Activated naive CD8-positive, alpha-beta T cell treated with anti-CD3 and anti-CD28 coated beads, Interleukin-2, amount 10 ng/mL, durations not matched to agents 7 days and 5 days (primary cell): ENCODE results near the gene ZNF597. TPM values are rescaled to one million over a fixed set of nuclear protein-coding genes. Genes with fewer than 3 reads are reported as not detected.
"Not testable (repeated sequence)": the region's sequence is repeated elsewhere in the genome, so short reads cannot be mapped to it uniquely, and the experiment has no call there.

ENCODE experiments used
- ATAC-seq: fragments of 150-1000 bp; cut with Tn5 transposase; one replicate; pipeline ENCODE4 v1.10.0; 2021; ENCODE audit warnings: low read depth, moderate library complexity
- POLR2A ChIA-PET: fragments of 350-600 bp; sonication (Branson Sonifier 250); formaldehyde crosslinking; loops from one replicate; lab custom pipeline; 2021; ENCODE audit warnings: antibody characterized with exemption; lab: Charles Lee
- DNase-seq: peaks from one replicate; pipeline ENCODE4 v3.0.0; 2021
- H3K27ac Mint-ChIP-seq: one replicate; pipeline ENCODE4 v1.8.0; 2022; ENCODE audit warnings: mild to moderate bottlenecking, mixed read lengths
- H3K27me3 Mint-ChIP-seq: one replicate; pipeline ENCODE4 v1.8.0; 2022; ENCODE audit warnings: mild to moderate bottlenecking, moderate library complexity, mixed read lengths
- H3K36me3 Mint-ChIP-seq: one replicate; pipeline ENCODE4 v1.8.0; 2021; ENCODE audit warnings: mild to moderate bottlenecking, mixed read lengths
- H3K4me1 Mint-ChIP-seq: one replicate; pipeline ENCODE4 v1.8.0; 2021; ENCODE audit warnings: mixed read lengths
- H3K4me3 Mint-ChIP-seq: one replicate; pipeline ENCODE4 v1.8.0; 2022; ENCODE audit warnings: mild to moderate bottlenecking, moderate library complexity, mixed read lengths
- H3K9me3 Mint-ChIP-seq: one replicate; pipeline ENCODE4 v1.8.0; 2021; ENCODE audit warnings: mixed read lengths
- total RNA-seq, 2 experiments: library from RNA; stranded (reverse); gene quantifications; one replicate each; pipeline ENCODE4 v1.2.3, GENCODE V29; 2021

The ZNF597 gene
- total RNA-seq, 2 experiments from 2014 or later = 3.6 to 4.2 TPM

- ATAC-seq = no peak
Observed at GRCh38 chr16:3481696-3482658, 38.7 kb upstream of the ZNF597 start.

GRCh38 chr16:3480901-3481695 is 37.8 kb upstream of the ZNF597 start:
- peaks cover 9% of the 10 kb centered on the region for H3K36me3 Mint-ChIP-seq
- no peaks in the 10 kb centered on the region for H3K27me3 Mint-ChIP-seq
- ATAC-seq (no peak), DNase-seq (no peak)
- POLR2A ChIA-PET = no interaction called here
- H3K4me1 Mint-ChIP-seq = no peaks in the 10 kb centered on the region
- no peak overlapping the region for H3K4me3 Mint-ChIP-seq
- H3K27ac Mint-ChIP-seq = no peak overlapping the region
- no peaks in the 10 kb centered on the region for H3K9me3 Mint-ChIP-seq

More at GRCh38 chr16:3481696-3482658, 38.7 kb upstream of the ZNF597 start:
- no peaks in the 10 kb centered on the region for H3K27me3 Mint-ChIP-seq
- H3K9me3 Mint-ChIP-seq = no peaks in the 10 kb centered on the region
- H3K27ac Mint-ChIP-seq = peak overlapping the region; percentile 16
- DNase-seq = no peak
- no peaks in the 10 kb centered on the region for H3K4me1 Mint-ChIP-seq
- POLR2A ChIA-PET = no interaction called here
- no peak overlapping the region for H3K4me3 Mint-ChIP-seq
- peaks cover 9% of the 10 kb centered on the region for H3K36me3 Mint-ChIP-seq

- POLR2A ChIA-PET = no interaction called here
- DNase-seq = no peak
- no peak overlapping the region for H3K27ac Mint-ChIP-seq
Observed at GRCh38 chr16:3479654-3480216, 36.4 kb upstream of the ZNF597 start.

GRCh38 chr16:3478242-3478925 is 35.1 kb upstream of the ZNF597 start:
- ATAC-seq = no peak
- Mint-ChIP-seq H3K4me1 (peaks cover 1% of the 10 kb centered on the region), H3K4me3 (no peak overlapping the region), H3K36me3 (peaks cover 9% of the 10 kb centered on the region), H3K9me3 (no peaks in the 10 kb centered on the region), H3K27me3 (no peaks in the 10 kb centered on the region), H3K27ac (no peak overlapping the region)
- DNase-seq = no peak
- POLR2A ChIA-PET = no interaction called here

More at GRCh38 chr16:3479654-3480216, 36.4 kb upstream of the ZNF597 start:
- no peaks in the 10 kb centered on the region for H3K27me3 Mint-ChIP-seq
- peaks cover 9% of the 10 kb centered on the region for H3K36me3 Mint-ChIP-seq
- H3K9me3 Mint-ChIP-seq = no peaks in the 10 kb centered on the region
- no peak for ATAC-seq
- H3K4me1 Mint-ChIP-seq = no peaks in the 10 kb centered on the region
- H3K4me3 Mint-ChIP-seq = no peak overlapping the region

GRCh38 chr16:3476409-3476808 is 33.1 kb upstream of the ZNF597 start:
- H3K27ac Mint-ChIP-seq = no peak overlapping the region
- no peak for DNase-seq
- peaks cover 19% of the 10 kb centered on the region for H3K36me3 Mint-ChIP-seq
- no peaks in the 10 kb centered on the region for H3K9me3 Mint-ChIP-seq
- H3K27me3 Mint-ChIP-seq = no peaks in the 10 kb centered on the region
- no peak for ATAC-seq
- no peak overlapping the region for H3K4me3 Mint-ChIP-seq
- peaks cover 5% of the 10 kb centered on the region for H3K4me1 Mint-ChIP-seq
- POLR2A ChIA-PET = no interaction called here

GRCh38 chr16:3475604-3476375 is 32.5 kb upstream of the ZNF597 start:
- POLR2A ChIA-PET = no interaction called here
- no peak for ATAC-seq
- no peaks in the 10 kb centered on the region for H3K9me3 Mint-ChIP-seq
- H3K4me1 Mint-ChIP-seq = peaks cover 8% of the 10 kb centered on the region
- no peak for DNase-seq
- peaks cover 23% of the 10 kb centered on the region for H3K36me3 Mint-ChIP-seq
- H3K27ac Mint-ChIP-seq = no peak overlapping the region
- no peak overlapping the region for H3K4me3 Mint-ChIP-seq
- H3K27me3 Mint-ChIP-seq = no peaks in the 10 kb centered on the region

GRCh38 chr16:3474870-3475269 is 31.6 kb upstream of the ZNF597 start:
- not testable (repeated sequence) for H3K9me3 Mint-ChIP-seq, ATAC-seq, H3K27ac Mint-ChIP-seq, H3K4me3 Mint-ChIP-seq, H3K27me3 Mint-ChIP-seq, DNase-seq
- POLR2A ChIA-PET = interaction anchor here (0.6 kb wide), 1 partner anchor 357 kb away, joined by 3 read pairs; no protein-coding TSS in a partner anchor
- Mint-ChIP-seq H3K36me3 (peaks cover 25% of the 10 kb centered on the region), H3K4me1 (peaks cover 11% of the 10 kb centered on the region)

GRCh38 chr16:3474136-3474779 is 31.0 kb upstream of the ZNF597 start:
- no peak for ATAC-seq
- DNase-seq = no peak
- Mint-ChIP-seq H3K27ac (no peak overlapping the region), H3K9me3 (no peaks in the 10 kb centered on the region), H3K4me1 (peaks cover 11% of the 10 kb centered on the region), H3K27me3 (no peaks in the 10 kb centered on the region), H3K4me3 (no peak overlapping the region), H3K36me3 (peaks cover 25% of the 10 kb centered on the region)
- POLR2A ChIA-PET = interaction anchor here (0.6 kb wide), 1 partner anchor 357 kb away, joined by 3 read pairs; no protein-coding TSS in a partner anchor

GRCh38 chr16:3473596-3473943 is 30.3 kb upstream of the ZNF597 start:
- H3K27me3 Mint-ChIP-seq, DNase-seq, ATAC-seq, H3K27ac Mint-ChIP-seq, H3K9me3 Mint-ChIP-seq, H3K4me3 Mint-ChIP-seq, POLR2A ChIA-PET: not testable (repeated sequence)
- peaks cover 21% of the 10 kb centered on the region for H3K36me3 Mint-ChIP-seq
- peaks cover 12% of the 10 kb centered on the region for H3K4me1 Mint-ChIP-seq

- Mint-ChIP-seq H3K4me1 (peaks cover 15% of the 10 kb centered on the region), H3K4me3 (no peak overlapping the region), H3K36me3 (peaks cover 20% of the 10 kb centered on the region), H3K9me3 (no peaks in the 10 kb centered on the region), H3K27me3 (no peaks in the 10 kb centered on the region), H3K27ac (no peak overlapping the region)
- no peak for DNase-seq
- ATAC-seq = no peak
- POLR2A ChIA-PET = no interaction called here
Observed at GRCh38 chr16:3472878-3473595, 29.7 kb upstream of the ZNF597 start.

- ATAC-seq = no peak
- H3K27ac Mint-ChIP-seq = no peak overlapping the region
- no peak overlapping the region for H3K4me3 Mint-ChIP-seq
- H3K4me1 Mint-ChIP-seq = peaks cover 21% of the 10 kb centered on the region
- no peak for DNase-seq
- peaks cover 23% of the 10 kb centered on the region for H3K36me3 Mint-ChIP-seq
- POLR2A ChIA-PET = no interaction called here
- no peaks in the 10 kb centered on the region for H3K27me3 Mint-ChIP-seq
- H3K9me3 Mint-ChIP-seq = no peaks in the 10 kb centered on the region
Observed at GRCh38 chr16:3471518-3472176, 28.3 kb upstream of the ZNF597 start.
